Tibial nerve (tissue), 3 donors: ENCODE data around the gene ANGPTL4.

Experiments used
- POLR2A ChIP-seq, 2 donors: fragments of 450-650 bp; IDR thresholded peaks; one replicate each; pipeline ENCODE4 v1.6.1; 2017; ENCODE audit warnings: antibody characterized with exemption in 2 of 2, mild to moderate bottlenecking in 2 of 2, moderate library complexity in 2 of 2
- TF ChIP-seq, protein P1 (sequence below), 5 experiments: fragments of 200-600 bp in 3 of 5; fragments of 450-650 bp in 2 of 5; sonication (generic) in 3 of 5; IDR thresholded peaks; one replicate each; pipeline ENCODE4 v1.5.1; 2016 to 2019; ENCODE audit warnings: antibody characterized with exemption in 5 of 5, mild to moderate bottlenecking in 3 of 5, moderate library complexity in 2 of 5

DNA sequence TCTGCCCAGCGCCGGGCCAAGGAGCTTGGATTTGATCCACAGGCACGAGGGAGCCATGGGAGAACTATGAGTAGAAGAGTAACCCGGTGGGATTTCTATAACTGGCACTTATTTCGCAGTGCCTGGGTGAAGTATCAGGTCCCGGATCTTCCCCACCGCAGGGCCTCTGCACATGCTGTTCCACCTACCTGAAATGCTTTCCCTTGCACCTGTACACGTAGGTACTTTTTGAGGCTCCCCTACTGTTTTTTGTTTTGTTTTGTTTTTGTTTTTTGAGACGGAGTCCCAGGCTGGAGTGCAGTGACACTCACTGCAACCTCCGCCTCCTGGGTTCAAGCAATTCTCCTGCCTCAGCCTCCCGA lies 20.5 kb upstream of the ANGPTL4 start:
- TF ChIP-seq POLR2A (IDR thresholded peaks at IDR 0.05), result no peak
- TF ChIP-seq, protein P1, sequence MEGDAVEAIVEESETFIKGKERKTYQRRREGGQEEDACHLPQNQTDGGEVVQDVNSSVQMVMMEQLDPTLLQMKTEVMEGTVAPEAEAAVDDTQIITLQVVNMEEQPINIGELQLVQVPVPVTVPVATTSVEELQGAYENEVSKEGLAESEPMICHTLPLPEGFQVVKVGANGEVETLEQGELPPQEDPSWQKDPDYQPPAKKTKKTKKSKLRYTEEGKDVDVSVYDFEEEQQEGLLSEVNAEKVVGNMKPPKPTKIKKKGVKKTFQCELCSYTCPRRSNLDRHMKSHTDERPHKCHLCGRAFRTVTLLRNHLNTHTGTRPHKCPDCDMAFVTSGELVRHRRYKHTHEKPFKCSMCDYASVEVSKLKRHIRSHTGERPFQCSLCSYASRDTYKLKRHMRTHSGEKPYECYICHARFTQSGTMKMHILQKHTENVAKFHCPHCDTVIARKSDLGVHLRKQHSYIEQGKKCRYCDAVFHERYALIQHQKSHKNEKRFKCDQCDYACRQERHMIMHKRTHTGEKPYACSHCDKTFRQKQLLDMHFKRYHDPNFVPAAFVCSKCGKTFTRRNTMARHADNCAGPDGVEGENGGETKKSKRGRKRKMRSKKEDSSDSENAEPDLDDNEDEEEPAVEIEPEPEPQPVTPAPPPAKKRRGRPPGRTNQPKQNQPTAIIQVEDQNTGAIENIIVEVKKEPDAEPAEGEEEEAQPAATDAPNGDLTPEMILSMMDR (IDR thresholded peaks at IDR 0.05), result no peak
